NCI-H526 (cell line): ENCODE results near the gene RABGAP1L.
"Not testable (repeated sequence)": the region's sequence is repeated elsewhere in the genome, so short reads cannot be mapped to it uniquely, and the experiment has no call there.

Source experiments
- DNase-seq, 2 experiments: peaks; one replicate each; lab custom pipeline; 2025; lab: John Stamatoyannopoulos, UW

Gene RABGAP1L

GRCh38 chr1:174568551-174568950 is 409.2 kb downstream of the RABGAP1L start:
- DNase-seq = no peak

- DNase-seq = no peak
Observed at GRCh38 chr1:174569240-174569639, 409.9 kb downstream of the RABGAP1L start.

- no peak for DNase-seq
Observed at GRCh38 chr1:174572771-174573170, 413.5 kb downstream of the RABGAP1L start.

DNA sequence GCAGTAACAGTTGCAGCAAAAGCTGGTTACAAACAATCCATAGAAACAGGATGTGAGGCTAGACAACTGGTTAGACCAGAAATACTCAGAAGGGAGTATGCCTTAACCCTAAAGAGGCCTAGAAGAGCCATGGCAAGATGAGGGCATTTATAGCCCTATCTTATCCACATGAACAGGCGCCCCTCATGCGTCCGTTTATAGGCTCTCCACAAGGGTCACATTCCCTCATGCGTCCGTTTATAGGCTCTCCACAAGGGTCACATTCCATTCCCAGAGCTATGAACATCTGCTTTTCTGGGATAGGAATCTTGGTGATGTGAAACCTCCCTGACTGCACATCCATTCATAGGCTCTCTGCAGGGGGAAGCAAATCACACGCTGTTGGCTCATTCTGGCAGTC is 416.8 kb downstream of the RABGAP1L start:
- DNase-seq = not testable (repeated sequence)

GRCh38 chr1:174577681-174578080 is 418.4 kb downstream of the RABGAP1L start:
- no peak for DNase-seq

- DNase-seq = no peak
Observed at GRCh38 chr1:174580801-174581200, 421.5 kb downstream of the RABGAP1L start.

DNA sequence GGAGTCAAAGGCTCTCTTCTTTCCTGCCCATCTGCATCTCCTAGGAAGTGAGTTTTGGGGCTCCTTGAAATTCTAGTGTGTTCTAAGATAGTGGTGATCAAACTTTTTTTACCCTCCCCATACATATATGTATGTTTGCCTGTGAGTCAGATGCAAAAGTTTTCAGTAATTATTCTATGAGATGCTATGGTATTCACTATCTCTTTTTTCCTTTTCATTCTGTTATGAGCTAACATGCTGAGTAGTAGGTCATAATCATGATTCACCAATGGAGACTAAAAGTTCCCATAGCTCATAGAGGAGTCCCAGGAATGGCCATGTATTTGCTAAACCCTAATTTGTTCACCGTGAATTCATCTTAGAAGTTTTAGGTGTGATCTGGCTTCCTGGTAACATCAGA is 424.0 kb downstream of the RABGAP1L start:
- DNase-seq = no peak

GRCh38 chr1:174584071-174584470 is 424.8 kb downstream of the RABGAP1L start:
- DNase-seq = no peak

DNA sequence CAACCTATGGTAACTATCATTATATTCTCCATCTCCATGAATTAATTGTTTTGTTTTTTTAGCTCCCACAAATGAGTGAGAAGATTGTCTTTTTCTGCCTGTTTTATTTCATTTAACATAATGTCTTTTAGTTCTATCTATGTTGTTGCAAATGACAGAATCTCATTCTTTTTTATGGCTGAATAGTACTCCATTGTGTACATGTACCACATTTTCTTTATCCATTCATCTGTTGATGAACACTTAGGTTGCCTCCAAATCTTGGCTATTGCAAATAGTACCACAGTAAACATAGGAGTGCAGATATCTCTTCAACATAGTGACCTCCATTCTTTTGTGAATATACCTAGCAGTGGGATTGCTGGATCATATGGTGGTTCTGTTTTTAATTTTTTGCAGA is 429.3 kb downstream of the RABGAP1L start:
- not testable (repeated sequence) for DNase-seq

DNA sequence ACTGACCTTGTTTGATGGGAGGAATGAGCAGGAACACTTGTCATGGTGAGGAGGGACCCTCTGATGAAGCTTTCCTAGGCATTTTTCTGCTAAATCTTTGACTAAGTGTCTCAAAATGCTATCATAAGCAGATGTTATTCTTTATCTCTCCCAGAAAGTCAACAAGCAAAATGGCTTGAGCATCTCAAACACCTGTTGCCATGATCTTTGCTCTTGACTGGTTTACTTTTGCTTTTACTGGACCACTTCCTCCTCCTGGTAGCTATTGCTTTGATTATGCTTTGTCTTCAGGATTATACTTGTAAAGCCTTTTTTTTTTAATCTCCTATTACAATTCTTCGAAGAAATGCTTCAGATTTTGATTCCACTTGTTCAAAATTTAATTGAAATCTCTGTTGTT is 445.9 kb downstream of the RABGAP1L start:
- DNase-seq = no peak

- no peak for DNase-seq
Observed at GRCh38 chr1:174606471-174606870, 447.2 kb downstream of the RABGAP1L start.

DNA sequence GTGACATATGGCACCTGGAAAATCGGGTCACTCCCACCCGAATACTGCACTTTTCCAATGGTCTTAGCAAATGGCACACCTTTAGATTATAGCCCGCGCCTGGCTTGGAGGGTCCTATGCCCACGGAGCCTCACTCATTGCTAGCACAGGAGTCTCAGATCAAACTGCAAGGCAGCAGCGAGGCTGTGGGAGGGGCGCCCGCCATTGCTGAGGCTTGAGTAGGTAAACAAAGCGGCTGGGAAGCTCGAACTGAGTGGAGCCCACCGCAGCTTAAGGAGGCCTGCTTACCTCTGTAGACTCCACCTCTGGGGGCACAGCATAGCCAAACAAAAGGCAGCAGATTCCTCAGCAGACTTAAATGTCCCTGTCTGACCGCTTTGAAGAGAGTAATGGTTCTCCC is 458.6 kb downstream of the RABGAP1L start:
- not testable (repeated sequence) for DNase-seq

DNA sequence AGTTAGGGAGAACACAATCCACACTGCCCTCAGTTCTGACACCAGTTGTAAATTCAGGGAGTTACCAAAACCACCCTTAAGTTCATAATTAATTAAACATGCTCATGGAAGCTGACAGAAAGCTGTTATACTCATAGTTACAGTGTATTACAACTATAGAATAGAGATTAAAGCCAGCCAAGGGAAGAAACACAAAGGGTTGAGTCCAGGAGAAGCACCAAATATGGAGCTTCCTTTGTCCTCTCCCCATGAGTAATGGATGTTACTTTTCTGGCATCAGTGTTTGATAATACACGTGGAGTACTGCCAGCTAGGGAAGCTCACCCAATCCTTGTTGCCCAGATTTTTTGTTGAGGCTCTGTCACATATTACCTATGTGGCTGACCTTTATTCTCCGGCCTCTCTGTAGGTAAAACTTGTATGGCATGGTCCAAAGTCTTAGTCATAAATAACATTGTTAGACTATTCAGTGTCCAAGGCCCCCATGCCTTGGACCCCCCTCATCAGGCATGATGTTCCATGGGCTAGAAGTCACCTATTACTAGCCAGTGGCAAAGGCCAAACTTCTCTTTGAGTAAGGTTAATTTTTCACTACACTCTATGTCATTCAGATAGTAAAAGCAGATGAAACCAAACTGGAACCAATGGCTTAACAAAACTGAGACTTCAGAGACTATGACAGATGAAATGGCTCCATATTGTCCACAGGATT is 464.2 kb downstream of the RABGAP1L start:
- no peak for DNase-seq

DNA sequence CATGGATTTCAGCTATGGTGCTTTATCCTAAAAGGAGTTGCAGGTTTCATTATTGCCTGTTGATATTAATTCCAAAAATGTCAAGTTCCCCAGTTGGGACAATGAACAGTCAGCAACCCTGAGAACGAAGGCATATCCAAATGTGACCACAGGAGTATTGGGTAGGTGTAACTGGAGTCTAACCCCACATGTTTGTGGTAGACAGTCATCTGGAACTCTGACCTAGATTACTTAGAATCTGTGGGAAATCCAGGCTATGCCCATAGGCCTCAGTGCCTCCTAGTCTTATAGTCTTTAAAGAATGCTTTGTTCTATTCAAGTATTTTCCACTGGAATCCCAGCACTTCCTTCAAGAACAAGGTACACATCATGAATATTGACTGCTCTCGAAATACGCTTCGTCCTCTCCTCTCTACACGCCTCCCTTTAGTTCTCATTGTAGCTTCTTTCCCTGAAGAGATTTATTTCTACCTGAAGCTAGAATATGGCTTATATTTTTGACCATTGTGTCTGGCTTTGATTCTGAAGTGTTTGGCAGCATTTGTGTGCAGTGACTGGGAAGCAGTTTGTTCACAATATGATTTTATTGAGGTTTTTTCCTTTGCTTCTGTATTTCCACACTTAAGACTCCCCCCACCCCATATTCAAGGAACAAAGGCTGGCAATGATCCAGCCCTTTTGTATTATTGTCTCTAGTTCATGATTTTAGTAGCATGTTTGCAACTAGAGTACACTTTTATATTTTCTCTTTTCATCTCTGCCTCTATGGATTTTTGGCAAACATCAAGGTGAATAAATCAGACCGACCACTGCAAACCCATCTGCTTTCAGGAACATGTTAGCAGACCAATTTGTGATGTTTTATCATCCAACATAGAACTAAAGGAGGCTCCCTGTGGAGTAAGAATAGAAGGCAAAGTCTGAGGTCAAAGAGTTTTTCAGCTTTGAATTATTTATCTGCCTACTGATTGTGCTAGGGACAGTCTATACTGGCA is 467.0 kb downstream of the RABGAP1L start:
- DNase-seq = no peak

- no peak for DNase-seq
Observed at GRCh38 chr1:174637487-174637886, 478.2 kb downstream of the RABGAP1L start.

DNA sequence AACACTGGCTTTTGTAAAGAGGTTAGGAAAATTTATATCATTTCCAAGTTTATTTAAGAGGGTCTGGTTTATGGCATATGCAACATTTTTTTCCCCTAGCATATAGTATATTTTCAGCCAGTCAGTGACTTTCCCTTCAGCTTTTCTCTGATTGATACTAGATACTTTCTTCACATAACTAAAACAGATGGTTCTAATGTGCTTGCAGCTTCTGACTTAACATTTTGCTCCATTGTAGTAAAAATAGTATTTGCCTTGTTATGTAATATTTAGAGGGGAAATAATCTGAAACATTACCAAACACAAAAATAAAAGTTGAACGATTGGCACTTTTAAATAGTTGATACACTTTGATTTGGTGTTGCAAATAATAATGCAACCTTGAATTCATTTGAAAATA is 480.1 kb downstream of the RABGAP1L start:
- DNase-seq = no peak

DNA sequence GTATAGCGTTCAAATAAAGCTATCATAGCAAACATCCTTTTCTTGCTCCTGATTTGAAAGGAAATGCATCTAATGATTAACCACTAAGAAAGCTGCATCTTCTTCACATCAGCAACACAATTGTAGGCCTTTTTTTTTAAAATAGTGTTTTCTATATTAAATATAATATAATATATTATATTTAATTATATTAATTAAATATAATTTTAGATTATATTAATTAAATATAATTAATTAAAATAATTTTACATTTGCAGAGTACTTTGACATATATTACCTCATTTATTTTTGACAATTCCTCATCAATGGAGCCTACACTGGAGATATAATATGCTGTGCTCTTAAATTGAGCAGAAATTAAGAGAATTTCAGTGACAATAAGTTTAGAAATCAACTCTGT is 481.5 kb downstream of the RABGAP1L start:
- DNase-seq = no peak

- DNase-seq = no peak
Observed at GRCh38 chr1:174642393-174642792, 483.1 kb downstream of the RABGAP1L start.

- no peak for DNase-seq
Observed at GRCh38 chr1:174643206-174643605, 483.9 kb downstream of the RABGAP1L start.

DNA sequence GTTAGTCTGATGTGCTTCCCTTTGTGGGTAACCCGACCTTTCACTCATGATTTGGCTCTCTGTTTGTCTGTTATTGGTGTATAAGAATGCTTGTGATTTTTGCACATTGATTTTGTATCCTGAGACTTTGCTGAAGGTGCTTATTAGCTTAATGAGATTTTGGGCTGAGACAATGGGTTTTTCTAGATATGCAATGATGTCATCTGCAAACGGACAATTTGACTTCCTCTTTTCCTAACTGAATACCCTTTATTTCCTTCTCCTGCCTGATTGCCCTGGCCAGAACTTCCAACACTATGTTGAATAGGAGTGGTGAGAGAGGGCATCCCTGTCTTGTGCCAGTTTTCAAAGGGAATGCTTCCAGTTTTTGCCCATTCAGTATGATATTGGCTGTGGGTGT is 490.3 kb downstream of the RABGAP1L start:
- DNase-seq = not testable (repeated sequence)

DNA sequence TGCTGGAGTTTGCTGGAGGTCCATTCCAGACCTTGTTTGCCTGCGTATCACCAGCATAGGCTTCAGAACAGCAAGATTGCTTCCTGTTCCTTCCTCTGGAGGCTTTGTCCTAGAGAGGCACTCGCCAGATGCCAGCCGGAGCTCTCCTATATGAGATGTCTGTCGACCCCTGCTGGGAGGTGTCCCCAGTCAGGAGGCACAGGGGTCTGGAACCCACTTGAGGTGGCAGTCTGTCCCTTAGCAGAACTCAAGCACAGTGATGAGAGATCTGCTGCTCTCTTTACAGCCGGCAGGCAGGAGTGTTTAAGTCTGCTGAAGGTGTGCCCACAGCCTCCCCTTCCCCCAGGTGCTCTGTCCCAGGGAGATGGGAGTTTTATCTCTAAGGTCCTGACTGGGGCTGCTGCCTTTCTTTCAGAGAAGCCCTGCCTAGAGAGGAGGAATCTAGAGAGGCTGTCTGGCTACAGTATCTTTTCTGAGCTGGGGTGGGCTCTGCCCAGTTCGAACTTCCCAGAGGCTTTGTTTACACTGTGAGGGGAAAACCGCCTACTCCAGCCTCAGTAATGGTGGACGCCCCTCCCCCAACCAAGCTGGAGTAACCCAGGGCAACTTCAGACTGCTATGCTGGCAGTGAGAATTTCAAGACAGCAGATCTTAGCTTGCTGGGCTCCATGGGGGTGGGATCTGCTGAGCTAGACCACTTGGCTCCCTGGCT is 493.4 kb downstream of the RABGAP1L start:
- peak; percentile 13 to 42 for DNase-seq

DNA sequence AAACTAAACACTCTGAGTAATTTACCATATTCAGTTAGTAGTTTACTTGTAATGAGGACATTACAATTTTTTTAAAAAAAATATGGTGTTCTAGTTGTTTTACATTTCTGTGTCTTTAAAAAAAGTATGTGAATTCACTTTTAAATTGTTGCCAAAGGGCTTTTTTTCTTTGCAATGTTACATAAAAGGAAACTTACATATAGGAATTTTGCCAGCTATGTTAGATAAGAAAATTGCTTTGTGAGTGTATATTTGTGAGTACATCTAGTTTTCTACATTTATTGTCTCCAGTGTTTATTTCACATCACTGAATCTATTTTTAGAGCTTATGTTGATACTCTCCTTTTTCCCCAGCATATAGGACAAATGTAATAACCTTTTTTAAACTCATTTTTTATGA is 495.2 kb downstream of the RABGAP1L start:
- no peak for DNase-seq
